ENCODE measurements around the gene PDGFD.

DNA sequence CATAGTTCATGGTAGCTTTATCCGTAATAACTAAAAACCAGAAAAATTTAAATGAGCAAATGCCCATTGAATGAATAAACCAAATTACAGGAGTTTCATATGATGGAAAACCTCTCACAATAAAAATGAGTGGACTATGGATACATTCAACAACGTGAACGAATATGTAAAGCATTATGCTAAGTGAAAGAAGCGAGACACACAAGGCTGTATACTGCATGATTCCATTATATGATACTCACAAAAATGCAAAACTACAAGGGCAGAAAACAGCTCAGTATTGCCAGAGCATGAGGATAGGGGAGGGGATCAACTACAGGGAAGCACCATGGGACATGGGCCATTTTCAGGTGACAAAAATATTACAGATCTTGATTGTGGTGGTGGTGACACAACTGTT is 105.3 kb downstream of the PDGFD start:
- TF ChIP-seq, protein P1, sequence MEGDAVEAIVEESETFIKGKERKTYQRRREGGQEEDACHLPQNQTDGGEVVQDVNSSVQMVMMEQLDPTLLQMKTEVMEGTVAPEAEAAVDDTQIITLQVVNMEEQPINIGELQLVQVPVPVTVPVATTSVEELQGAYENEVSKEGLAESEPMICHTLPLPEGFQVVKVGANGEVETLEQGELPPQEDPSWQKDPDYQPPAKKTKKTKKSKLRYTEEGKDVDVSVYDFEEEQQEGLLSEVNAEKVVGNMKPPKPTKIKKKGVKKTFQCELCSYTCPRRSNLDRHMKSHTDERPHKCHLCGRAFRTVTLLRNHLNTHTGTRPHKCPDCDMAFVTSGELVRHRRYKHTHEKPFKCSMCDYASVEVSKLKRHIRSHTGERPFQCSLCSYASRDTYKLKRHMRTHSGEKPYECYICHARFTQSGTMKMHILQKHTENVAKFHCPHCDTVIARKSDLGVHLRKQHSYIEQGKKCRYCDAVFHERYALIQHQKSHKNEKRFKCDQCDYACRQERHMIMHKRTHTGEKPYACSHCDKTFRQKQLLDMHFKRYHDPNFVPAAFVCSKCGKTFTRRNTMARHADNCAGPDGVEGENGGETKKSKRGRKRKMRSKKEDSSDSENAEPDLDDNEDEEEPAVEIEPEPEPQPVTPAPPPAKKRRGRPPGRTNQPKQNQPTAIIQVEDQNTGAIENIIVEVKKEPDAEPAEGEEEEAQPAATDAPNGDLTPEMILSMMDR (IDR thresholded peaks at IDR 0.05) = no peak
- TF ChIP-seq POLR2A (IDR thresholded peaks at IDR 0.05) (no peak), POLR2AphosphoS5 (IDR thresholded peaks at IDR 0.05) (no peak), EP300 (IDR thresholded peaks at IDR 0.05) (no peak)
